Activated naive CD8-positive, alpha-beta T cell treated with anti-CD3 and anti-CD28 coated beads, Interleukin-2, amount 50 U/mL, for 24 hours (primary cell): ENCODE data around the gene TMEM60.
"Not testable (repeated sequence)": the region's sequence is repeated elsewhere in the genome, so short reads cannot be mapped to it uniquely, and the experiment has no call there.

Experiments used
- ATAC-seq: fragments of 150-1000 bp; cut with Tn5 transposase; one replicate; pipeline ENCODE4 v1.10.0; 2021
- DNase-seq: peaks from one replicate; pipeline ENCODE4 v3.0.0; 2021
- H3K27ac Mint-ChIP-seq: one replicate; pipeline ENCODE4 v1.8.0; 2021; ENCODE audit warnings: mild to moderate bottlenecking, mixed read lengths
- H3K27me3 Mint-ChIP-seq: one replicate; pipeline ENCODE4 v1.8.0; 2021; ENCODE audit warnings: mixed read lengths
- H3K36me3 Mint-ChIP-seq: one replicate; pipeline ENCODE4 v1.8.0; 2021; ENCODE audit warnings: low read depth, mixed read lengths
- H3K4me1 Mint-ChIP-seq: one replicate; pipeline ENCODE4 v1.8.0; 2021; ENCODE audit warnings: mixed read lengths
- H3K4me3 Mint-ChIP-seq: one replicate; pipeline ENCODE4 v1.8.0; 2021; ENCODE audit warnings: mild to moderate bottlenecking, moderate library complexity, mixed read lengths
- H3K9me3 Mint-ChIP-seq: one replicate; pipeline ENCODE4 v1.8.0; 2021; ENCODE audit warnings: mixed read lengths

Gene TMEM60

DNA sequence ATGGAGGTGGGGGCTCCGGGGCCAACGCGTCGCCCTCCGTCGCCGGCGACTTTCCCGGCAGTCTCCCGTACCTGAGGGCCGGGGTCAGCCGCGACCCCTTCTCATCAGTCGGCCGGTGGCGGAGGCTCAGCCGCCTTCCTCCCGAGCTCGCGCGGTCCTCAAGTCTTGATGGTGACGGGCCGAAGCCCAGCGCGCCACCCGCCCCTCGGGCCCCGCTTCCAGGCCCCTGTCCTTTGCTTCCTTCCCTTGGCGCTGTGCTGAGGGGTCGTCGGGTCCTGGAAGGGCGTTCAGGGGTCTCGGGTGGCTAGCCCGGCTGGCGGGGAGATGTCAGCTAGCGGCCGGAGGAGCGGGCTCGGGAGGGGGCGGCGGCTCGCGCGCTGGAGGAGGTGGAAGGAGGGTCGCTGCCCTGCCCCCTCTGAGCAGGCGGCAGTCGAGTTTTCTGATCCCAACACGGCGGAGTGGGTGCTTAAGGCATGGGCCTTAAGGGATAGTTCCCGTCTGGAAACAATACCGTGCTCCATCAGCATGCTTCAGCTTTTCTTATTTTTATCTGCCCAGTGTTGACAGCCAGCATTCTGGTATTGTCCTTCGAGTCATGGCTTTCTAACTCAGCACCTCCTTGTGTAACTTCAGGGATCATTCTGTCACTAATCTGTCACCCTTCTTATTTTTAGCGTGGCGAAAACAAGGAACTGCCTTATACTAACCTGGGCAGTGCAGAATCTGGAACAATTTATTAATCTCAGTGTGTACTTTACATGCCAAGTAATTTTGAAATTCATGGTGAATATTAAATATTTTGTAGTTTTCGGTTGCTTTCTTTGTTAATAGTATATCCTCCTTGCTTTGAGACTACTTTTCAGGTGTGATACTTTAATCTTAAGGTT, 1.1 kb upstream of the TMEM60 start:
- Mint-ChIP-seq H3K27me3 (no peaks in the 10 kb centered on the region), H3K9me3 (no peaks in the 10 kb centered on the region), H3K27ac (peak overlapping the region; percentile 95), H3K36me3 (peaks cover 16% of the 10 kb centered on the region), H3K4me3 (peak overlapping the region; percentile 97), H3K4me1 (peaks cover 78% of the 10 kb centered on the region)
- DNase-seq (peak; percentile 35), ATAC-seq (no peak)

DNA sequence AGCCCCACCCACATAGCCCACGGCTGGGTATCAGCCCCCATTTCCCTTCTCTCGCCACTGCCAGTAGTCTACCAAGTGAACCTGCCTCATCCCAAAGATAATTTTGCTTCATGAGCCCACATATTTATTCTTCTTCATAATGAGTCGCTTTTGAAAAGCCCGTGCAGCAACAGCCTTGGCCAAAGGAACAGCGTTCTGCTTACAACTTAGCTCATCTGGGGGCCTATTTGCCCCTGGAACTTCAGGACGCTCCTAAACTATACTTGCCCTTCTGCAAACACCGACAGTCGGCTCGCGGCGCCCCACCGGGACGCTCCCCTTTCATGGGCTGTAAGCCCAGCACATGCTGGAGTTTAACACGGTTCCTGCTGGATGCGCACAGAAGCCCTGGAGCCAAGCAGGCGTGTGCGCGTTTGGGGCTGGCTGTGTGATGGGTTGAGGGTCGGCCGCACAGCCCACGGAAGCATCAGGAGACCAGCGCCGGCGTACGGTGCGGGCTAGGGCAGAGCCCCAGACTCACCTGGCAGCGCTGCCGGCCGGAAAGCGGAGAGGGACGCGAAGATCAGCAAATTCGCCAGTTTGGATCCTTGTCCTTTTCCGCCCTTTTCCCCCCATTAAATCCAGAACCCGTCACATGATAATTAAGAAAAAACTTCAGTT, 370 bp downstream of the TMEM60 start:
- Mint-ChIP-seq H3K36me3 (peaks cover 21% of the 10 kb centered on the region), H3K27ac (peak overlapping the region; percentile 95), H3K27me3 (no peaks in the 10 kb centered on the region), H3K4me1 (peaks cover 68% of the 10 kb centered on the region), H3K9me3 (no peaks in the 10 kb centered on the region), H3K4me3 (peak overlapping the region; percentile 97)
- ATAC-seq = peak; percentile 34
- no peak for DNase-seq

DNA sequence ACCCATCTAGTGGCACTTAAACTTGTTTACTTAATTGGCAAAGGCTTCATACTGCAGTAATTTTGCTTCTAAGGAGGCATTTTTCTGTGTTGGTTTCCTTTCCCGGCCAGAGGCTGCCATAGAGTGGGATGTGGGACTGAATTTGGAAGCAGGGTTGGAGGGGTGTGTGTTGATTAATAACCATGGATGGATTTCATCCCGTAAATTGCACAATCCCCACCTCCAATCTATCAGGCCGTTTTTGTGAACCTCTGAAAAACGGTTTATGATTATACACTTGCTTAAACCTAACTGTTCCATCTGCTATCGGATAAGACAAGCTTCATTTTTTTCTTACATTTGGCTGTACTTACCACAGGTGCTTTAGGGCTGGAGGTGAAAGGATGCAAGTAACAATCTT, 1.3 kb downstream of the TMEM60 start:
- H3K36me3 Mint-ChIP-seq = peaks cover 21% of the 10 kb centered on the region
- peak overlapping the region; percentile 95 for H3K27ac Mint-ChIP-seq
- peak overlapping the region; percentile 97 for H3K4me3 Mint-ChIP-seq
- no peaks in the 10 kb centered on the region for H3K9me3 Mint-ChIP-seq
- ATAC-seq (no peak), DNase-seq (no peak)
- peaks cover 59% of the 10 kb centered on the region for H3K4me1 Mint-ChIP-seq
- H3K27me3 Mint-ChIP-seq = no peaks in the 10 kb centered on the region

DNA sequence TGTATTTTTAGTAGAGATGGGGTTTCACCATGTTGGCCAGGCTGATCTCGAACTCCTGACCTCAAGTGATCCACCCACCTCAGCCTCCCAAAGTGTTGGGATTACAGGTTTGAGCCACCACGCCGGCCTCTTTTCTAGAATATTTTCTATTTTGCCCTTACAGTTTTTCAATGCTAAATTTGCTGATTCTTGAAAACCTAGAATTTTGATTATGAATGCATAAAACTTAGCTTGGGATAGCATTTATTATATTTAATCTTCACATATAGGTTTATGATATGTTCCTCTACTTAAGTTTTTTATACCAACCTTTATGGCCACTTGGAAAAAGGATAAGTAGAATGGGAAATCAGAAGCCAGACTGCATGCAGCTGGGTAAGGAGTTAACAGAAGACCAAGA, 2.1 kb downstream of the TMEM60 start:
- DNase-seq (no peak), ATAC-seq (no peak)
- no peak overlapping the region for H3K27ac Mint-ChIP-seq
- peaks cover 20% of the 10 kb centered on the region for H3K36me3 Mint-ChIP-seq
- H3K4me1 Mint-ChIP-seq = peaks cover 51% of the 10 kb centered on the region
- H3K27me3 Mint-ChIP-seq = no peaks in the 10 kb centered on the region
- H3K4me3 Mint-ChIP-seq = peak overlapping the region; percentile 97
- no peaks in the 10 kb centered on the region for H3K9me3 Mint-ChIP-seq

DNA sequence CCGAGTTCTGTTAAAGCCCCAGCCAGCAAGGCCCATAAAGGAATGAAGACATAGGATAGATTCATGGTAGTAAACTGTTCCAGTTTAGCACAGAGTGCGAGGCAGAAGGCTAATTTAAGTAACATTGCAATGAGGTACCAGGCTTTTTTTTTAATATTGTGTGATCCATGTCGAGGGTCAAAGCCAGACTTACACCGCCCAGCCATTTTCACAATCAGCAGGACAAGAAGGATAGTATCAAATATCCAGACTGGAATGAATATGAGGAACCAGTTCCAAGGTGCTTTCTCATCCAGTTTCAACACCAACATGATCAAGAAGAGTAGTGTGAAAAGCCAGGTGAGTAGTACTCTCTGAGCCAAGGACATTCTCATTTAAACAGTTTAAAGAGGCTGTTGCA, 4.2 kb downstream of the TMEM60 start:
- DNase-seq = no peak
- no peak overlapping the region for H3K27ac Mint-ChIP-seq
- H3K9me3 Mint-ChIP-seq = no peaks in the 10 kb centered on the region
- peaks cover 16% of the 10 kb centered on the region for H3K36me3 Mint-ChIP-seq
- no peak overlapping the region for H3K4me3 Mint-ChIP-seq
- ATAC-seq = no peak
- H3K27me3 Mint-ChIP-seq = no peaks in the 10 kb centered on the region
- H3K4me1 Mint-ChIP-seq = peaks cover 34% of the 10 kb centered on the region

DNA sequence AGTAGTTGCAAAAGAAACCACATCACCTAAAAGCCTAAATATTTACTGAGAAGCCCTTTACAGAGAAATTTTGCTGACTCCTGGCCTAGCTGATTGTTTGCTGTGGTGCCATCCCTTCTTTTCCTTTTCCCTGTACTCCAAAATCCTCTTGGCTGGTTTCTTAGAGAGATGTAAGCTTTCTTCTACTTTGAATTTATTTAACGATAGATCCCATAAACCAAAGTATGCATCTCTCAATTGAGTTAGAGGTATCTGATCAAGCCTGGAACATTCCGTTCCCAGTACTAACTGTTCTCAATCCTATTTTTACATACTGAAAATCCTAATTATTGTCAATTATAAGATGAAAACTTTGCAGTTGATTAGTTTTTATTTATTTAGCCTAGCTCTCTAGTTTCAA, 6.3 kb downstream of the TMEM60 start:
- H3K27me3 Mint-ChIP-seq = no peaks in the 10 kb centered on the region
- peaks cover 23% of the 10 kb centered on the region for H3K4me1 Mint-ChIP-seq
- DNase-seq (no peak), ATAC-seq (no peak)
- peaks cover 11% of the 10 kb centered on the region for H3K36me3 Mint-ChIP-seq
- H3K9me3 Mint-ChIP-seq = no peaks in the 10 kb centered on the region
- H3K27ac Mint-ChIP-seq = no peak overlapping the region
- no peak overlapping the region for H3K4me3 Mint-ChIP-seq

DNA sequence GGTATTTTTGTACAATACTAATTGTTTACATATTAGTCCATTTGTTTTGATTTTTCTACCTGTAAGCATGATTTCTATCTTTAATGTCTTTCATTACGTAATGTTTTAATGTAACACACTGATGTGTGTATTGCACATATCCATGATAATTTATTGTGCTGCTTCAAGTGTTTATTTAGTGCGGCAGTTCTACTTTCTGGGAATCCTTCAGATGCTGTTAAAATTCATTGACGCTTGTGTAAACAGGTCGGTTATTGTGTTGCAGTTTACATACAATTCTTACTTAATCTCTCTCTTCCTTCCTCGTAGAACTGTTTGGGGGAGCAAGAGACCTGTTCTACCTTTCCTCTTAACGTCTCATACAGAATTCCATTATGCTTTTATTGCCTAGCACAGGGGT, 6.9 kb downstream of the TMEM60 start:
- Mint-ChIP-seq H3K27me3 (no peaks in the 10 kb centered on the region), H3K4me3 (no peak overlapping the region), H3K4me1 (peaks cover 17% of the 10 kb centered on the region), H3K9me3 (no peaks in the 10 kb centered on the region), H3K36me3 (peaks cover 14% of the 10 kb centered on the region), H3K27ac (no peak overlapping the region)
- ATAC-seq = no peak
- no peak for DNase-seq

DNA sequence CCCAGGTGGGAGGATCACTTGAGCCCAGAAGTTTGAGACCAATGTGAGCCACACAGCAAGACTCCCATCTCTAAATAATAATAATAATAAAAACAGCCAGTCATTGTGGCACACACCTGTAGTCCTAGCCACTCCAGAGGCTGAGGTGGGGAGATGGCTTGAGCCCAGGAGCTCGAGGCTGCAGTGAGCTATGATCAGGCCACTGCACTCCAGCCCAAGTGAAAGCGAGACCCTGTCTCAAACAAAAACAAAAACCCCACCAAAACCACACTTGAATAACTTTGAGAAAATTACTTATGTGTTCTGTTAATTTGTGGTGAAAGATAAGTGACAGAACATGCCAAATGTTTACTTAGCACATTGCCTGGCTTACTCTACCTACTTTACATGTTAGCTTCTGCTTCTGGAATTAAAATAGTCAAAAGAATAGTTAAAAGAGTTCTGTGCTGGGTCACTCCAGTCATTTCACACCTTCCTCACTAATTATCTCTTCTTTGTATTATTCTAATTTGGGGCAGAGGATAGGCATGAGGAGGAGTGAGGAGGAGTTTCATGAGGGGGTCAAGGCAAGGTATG, 9.8 kb downstream of the TMEM60 start:
- DNase-seq (no peak), ATAC-seq (no peak)
- Mint-ChIP-seq H3K9me3 (peaks cover 8% of the 10 kb centered on the region), H3K4me3 (no peak overlapping the region), H3K27me3 (no peaks in the 10 kb centered on the region), H3K4me1 (peaks cover 2% of the 10 kb centered on the region), H3K36me3 (peaks cover 22% of the 10 kb centered on the region), H3K27ac (no peak overlapping the region)

DNA sequence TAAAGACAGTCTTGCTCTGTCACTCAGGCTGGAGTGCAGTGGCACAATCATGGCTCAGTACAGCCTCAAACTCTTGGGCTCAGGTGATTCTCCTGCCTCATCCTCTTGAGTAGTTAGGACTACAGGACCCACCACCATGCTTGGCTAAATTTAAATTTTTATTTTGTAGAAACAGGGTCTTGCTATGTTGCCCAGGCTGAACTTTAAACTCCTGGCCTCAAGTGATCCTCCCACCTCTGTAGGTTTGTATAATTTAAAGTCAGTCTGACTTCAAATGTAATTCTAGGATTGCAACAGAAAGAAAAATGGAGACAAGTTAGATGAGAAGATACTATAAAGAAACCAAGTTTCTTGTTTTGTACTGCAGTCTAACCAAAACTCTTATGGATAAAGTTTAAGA, 11.5 kb downstream of the TMEM60 start:
- Mint-ChIP-seq H3K4me1 (peaks cover 2% of the 10 kb centered on the region), H3K36me3 (peaks cover 27% of the 10 kb centered on the region), H3K4me3 (no peak overlapping the region), H3K27ac (no peak overlapping the region), H3K27me3 (no peaks in the 10 kb centered on the region), H3K9me3 (peaks cover 8% of the 10 kb centered on the region)
- ATAC-seq (no peak), DNase-seq (no peak)

DNA sequence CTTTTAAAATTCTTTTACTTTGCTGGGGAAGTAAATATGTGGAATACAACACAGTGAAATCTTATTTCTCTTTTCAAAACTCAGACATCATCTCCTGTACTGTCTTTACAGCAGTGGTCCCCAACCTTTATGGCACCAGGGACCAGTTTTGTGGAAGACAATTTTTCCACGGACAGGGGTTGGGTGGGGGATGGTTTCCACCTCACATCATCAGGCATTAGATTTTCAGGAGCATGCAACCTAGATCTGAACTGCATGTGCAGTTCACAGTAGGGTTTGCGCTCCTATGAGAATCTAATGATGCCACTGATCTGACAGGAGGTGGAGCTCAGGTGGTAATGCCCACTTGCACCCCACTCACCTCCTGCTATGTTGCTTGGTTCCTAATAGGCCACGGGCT, 12.2 kb downstream of the TMEM60 start:
- H3K4me1 Mint-ChIP-seq = peaks cover 2% of the 10 kb centered on the region
- no peak overlapping the region for H3K4me3 Mint-ChIP-seq
- peaks cover 8% of the 10 kb centered on the region for H3K9me3 Mint-ChIP-seq
- H3K36me3 Mint-ChIP-seq = peaks cover 28% of the 10 kb centered on the region
- H3K27ac Mint-ChIP-seq = no peak overlapping the region
- H3K27me3 Mint-ChIP-seq = no peaks in the 10 kb centered on the region
- DNase-seq (no peak), ATAC-seq (no peak)

DNA sequence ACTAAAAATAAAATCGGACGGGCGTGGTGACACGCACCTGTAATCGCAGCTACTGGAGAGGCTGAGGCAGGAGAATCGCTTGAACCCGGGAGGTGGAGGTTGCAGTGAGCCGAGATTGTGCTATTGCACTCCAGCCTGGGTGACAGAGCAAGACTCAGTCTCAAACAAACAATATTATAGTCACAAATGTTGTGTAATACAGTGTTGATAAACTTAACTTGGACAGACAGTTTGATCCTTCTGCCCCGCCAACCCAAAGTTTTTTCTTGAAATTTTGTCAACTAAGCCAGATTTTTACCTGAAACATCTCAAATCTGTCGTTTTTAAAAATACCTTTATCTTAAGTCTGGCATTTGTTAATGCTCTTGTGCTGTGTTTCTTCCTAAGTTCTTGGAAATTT, 13.8 kb downstream of the TMEM60 start:
- H3K27me3 Mint-ChIP-seq, H3K4me1 Mint-ChIP-seq, H3K9me3 Mint-ChIP-seq, ATAC-seq, H3K4me3 Mint-ChIP-seq, DNase-seq, H3K27ac Mint-ChIP-seq: not testable (repeated sequence)
- peaks cover 37% of the 10 kb centered on the region for H3K36me3 Mint-ChIP-seq

DNA sequence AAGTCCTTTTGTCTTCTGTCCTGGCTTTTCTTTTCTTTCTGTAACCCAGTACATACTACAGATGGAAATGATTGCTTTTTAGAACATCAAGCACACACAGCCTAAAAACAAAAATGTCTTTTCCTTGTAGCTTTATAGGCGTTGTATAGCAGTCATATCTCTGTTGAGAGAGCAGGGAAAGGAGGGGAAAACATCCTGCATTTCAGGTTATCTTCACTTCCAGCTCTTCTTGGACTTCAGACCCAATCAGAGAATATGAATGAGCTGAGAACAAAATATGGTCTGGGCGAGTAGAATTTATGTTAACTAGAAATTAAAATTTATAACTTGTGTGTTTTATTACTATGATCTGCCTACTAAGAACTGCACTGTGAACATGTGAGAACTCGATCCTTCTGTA, 14.7 kb downstream of the TMEM60 start:
- Mint-ChIP-seq H3K27ac (no peak overlapping the region), H3K27me3 (no peaks in the 10 kb centered on the region), H3K36me3 (peaks cover 40% of the 10 kb centered on the region), H3K9me3 (peaks cover 8% of the 10 kb centered on the region), H3K4me1 (peaks cover 2% of the 10 kb centered on the region), H3K4me3 (no peak overlapping the region)
- no peak for DNase-seq
- no peak for ATAC-seq

DNA sequence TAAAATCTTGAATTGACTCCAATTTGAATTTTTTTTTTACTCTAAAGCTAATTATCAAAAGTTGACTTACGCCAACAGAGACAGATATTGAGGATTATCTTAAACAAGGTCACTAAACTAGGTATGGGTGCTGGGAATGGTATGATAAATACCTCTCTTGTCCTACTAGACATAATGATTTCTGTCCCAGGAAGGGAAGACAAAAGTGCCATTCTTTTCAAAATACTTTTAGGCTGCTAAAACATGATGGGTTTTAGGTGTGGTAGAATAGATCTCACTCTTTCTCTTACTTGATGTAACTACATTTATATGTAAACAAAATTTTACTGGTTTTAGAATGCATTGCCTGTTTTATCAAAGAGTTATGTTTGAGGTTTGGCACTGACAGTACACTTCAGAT, 15.1 kb downstream of the TMEM60 start:
- Mint-ChIP-seq H3K27ac (no peak overlapping the region), H3K27me3 (no peaks in the 10 kb centered on the region), H3K4me3 (no peak overlapping the region), H3K36me3 (peaks cover 45% of the 10 kb centered on the region), H3K9me3 (peaks cover 8% of the 10 kb centered on the region), H3K4me1 (peaks cover 2% of the 10 kb centered on the region)
- DNase-seq (no peak), ATAC-seq (no peak)

DNA sequence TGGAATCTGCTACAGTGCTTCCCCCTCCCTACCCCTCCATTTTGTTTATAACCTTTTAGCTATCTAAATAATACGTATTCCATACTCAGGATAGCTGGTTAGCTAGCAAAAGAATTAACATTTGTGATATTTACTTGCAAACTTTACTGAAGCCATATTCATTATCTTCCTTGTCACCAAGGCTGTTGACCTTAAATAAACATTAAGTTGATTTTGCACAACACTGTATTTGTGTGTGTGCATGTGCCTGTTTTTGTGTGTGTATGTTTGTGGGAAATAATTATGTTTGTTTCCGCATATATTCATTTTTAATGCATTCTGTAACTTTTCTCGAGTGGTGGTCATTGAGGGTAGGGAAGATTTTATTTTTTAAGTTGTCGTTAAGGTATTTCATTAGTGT, 15.9 kb downstream of the TMEM60 start:
- DNase-seq (no peak), ATAC-seq (no peak)
- H3K36me3 Mint-ChIP-seq = peaks cover 48% of the 10 kb centered on the region
- peaks cover 2% of the 10 kb centered on the region for H3K4me1 Mint-ChIP-seq
- H3K27me3 Mint-ChIP-seq = no peaks in the 10 kb centered on the region
- no peak overlapping the region for H3K4me3 Mint-ChIP-seq
- H3K9me3 Mint-ChIP-seq = peaks cover 8% of the 10 kb centered on the region
- no peak overlapping the region for H3K27ac Mint-ChIP-seq

DNA sequence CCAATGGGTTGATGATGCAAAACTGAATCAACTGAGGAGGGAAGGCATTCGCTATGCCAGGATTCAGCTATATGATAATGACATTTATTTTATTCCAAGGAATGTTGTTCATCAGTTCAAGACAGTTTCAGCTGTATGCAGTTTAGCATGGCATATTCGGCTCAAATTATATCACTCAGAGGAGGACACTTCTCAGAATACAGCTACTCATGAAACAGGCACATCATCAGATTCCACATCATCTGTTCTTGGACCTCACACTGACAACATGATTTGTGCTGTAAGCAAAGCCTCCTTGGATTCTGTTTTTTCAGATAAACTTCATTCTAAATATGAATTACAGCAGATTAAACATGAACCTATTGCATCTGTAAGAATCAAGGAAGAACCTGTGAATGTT, 19.7 kb downstream of the TMEM60 start:
- no peaks in the 10 kb centered on the region for H3K27me3 Mint-ChIP-seq
- DNase-seq = no peak
- H3K4me1 Mint-ChIP-seq = no peaks in the 10 kb centered on the region
- H3K9me3 Mint-ChIP-seq = no peaks in the 10 kb centered on the region
- ATAC-seq = no peak
- H3K4me3 Mint-ChIP-seq = no peak overlapping the region
- H3K27ac Mint-ChIP-seq = no peak overlapping the region
- peaks cover 53% of the 10 kb centered on the region for H3K36me3 Mint-ChIP-seq
